ENCODE measurements around the gene DDOST. TPM values are rescaled to one million over a fixed set of nuclear protein-coding genes. Genes with fewer than 3 reads are reported as not detected.

DDOST gene
- total RNA-seq, 2 donors from 2014 or later, result 76.8 to 114 TPM

DNA sequence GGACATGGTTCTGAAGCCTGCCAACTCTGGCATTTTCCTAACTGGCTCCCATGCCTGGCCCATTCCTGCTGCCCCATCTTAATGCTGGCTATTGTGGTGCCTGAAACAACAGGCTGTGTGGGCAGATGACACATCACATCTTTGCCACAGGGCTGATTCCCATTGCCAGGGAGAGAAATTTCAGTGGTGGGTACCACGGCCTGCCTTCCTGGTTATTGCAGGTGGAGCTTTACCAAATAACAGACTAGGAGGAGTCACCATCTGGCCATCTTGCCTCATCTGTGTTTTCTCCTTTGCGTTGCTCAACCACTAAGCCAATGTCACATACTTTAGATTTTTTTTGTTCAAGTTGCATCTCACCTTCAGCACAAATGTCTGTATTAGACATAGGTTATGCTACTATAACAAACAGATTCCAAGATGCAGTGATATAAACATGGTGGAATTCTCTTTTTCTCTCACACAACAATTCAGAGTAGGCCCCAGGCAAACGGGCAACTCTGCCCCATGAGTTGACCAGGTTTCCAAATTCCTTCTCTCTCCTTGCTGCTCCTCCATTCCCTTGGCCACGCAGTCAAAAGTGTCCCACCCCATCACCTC, 58.2 kb downstream of the DDOST start:
- no peaks in the 10 kb centered on the region for H3K27me3 ChIP-seq
- 66 to 73% methylated on average over 4 of the region's 4 CpGs for WGBS, 2 donors
- TF ChIP-seq, protein P1, sequence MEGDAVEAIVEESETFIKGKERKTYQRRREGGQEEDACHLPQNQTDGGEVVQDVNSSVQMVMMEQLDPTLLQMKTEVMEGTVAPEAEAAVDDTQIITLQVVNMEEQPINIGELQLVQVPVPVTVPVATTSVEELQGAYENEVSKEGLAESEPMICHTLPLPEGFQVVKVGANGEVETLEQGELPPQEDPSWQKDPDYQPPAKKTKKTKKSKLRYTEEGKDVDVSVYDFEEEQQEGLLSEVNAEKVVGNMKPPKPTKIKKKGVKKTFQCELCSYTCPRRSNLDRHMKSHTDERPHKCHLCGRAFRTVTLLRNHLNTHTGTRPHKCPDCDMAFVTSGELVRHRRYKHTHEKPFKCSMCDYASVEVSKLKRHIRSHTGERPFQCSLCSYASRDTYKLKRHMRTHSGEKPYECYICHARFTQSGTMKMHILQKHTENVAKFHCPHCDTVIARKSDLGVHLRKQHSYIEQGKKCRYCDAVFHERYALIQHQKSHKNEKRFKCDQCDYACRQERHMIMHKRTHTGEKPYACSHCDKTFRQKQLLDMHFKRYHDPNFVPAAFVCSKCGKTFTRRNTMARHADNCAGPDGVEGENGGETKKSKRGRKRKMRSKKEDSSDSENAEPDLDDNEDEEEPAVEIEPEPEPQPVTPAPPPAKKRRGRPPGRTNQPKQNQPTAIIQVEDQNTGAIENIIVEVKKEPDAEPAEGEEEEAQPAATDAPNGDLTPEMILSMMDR (IDR thresholded peaks at IDR 0.05), result no peak
- no peak for TF ChIP-seq POLR2A (IDR thresholded peaks at IDR 0.05)
- H3K4me1 ChIP-seq, result no peaks in the 10 kb centered on the region
- DNase-seq (no peak), ATAC-seq (no peak)
- H3K9me3 ChIP-seq, result no peaks in the 10 kb centered on the region
- no peak overlapping the region for H3K27ac ChIP-seq
- no peak overlapping the region for H3K4me3 ChIP-seq
- intact Hi-C loops (cut with DNase I), result no loop called here
- H3K36me3 ChIP-seq (replicated peaks in 1 of 2; ENCODE audit: insufficient read depth in 1 of 2, low read depth in 2 of 2), result no peaks in the 10 kb centered on the region

Other genes with a start within 250 kb of the DDOST start
- 1 to 10 TPM; 5.3 to 5.4 TPM for gene CAMK2N1, start 175.2 kb downstream of the DDOST start, total RNA-seq
- 10 to 100 TPM; 18.7 to 20.4 TPM for gene MUL1, start 153.2 kb downstream of the DDOST start, total RNA-seq
- gene FAM43B, start 108.8 kb downstream of the DDOST start, total RNA-seq, result 1 to 10 TPM in 1 of 2 donors, under 1 TPM in 1; 0.26 to 3.6 TPM
- gene CDA, start 72.3 kb downstream of the DDOST start, total RNA-seq, result not detected
- gene PINK1, start 27.9 kb downstream of the DDOST start, total RNA-seq, result 10 to 100 TPM; 40.9 to 67.5 TPM
- gene KIF17, start 56.6 kb upstream of the DDOST start, total RNA-seq, result 1 to 10 TPM in 1 of 2 donors, not detected in 1; 1.8 TPM
- not detected for gene SH2D5, start 71.3 kb upstream of the DDOST start, total RNA-seq
- gene HP1BP3, start 125.9 kb upstream of the DDOST start, total RNA-seq, result 100 to 1,000 TPM in 1 of 2 donors, 10 to 100 TPM in 1; 90.8 to 201 TPM

Measured in body of pancreas (tissue), 4 donors.